A549 (cell line): ENCODE results near the gene METTL1. TPM values are rescaled to one million over a fixed set of nuclear protein-coding genes. Genes with fewer than 3 reads are reported as not detected.

Experiments used
- ATAC-seq, 2 experiments: fragments of 200-7000 bp in 1 of 2; fragments of >200 bp in 1 of 2; cut with Nextera tagmentation in 1 of 2; cut with Tn5 transposase in 1 of 2; 3 replicates each; pipeline versions ENCODE4 v1.8.0 to v1.9.1; 2018 to 2020; ENCODE audit warnings: mild to moderate bottlenecking in 1 of 2, moderate library complexity in 1 of 2
- CTCF ChIA-PET: fragments of 300-600 bp; sonication (Branson Sonifier 250); formaldehyde crosslinking; extraction: SDS; loops from one replicate; lab custom pipeline; 2021; ENCODE audit warnings: antibody characterized with exemption, inconsistent platforms; lab: Yijun Ruan, JAX
- POLR2A ChIA-PET: fragments of 350-600 bp; formaldehyde crosslinking; extraction: SDS; loops from one replicate; lab custom pipeline; 2021; ENCODE audit warnings: antibody characterized with exemption, inconsistent platforms; lab: Yijun Ruan, JAX
- DNase-seq, 2 experiments: peaks; one replicate each; pipeline versions ENCODE4 v3.0.0 to v3.0.0-alpha.2; 2011 to 2016; ENCODE audit warnings: low read depth in 1 of 2, low spot score in 1 of 2
- FAIRE-seq: peaks from 2 replicates; lab custom pipeline; 2011; peaks lifted over from hg19 to GRCh38; lab: Jason Lieb, UNC
- H3K27ac ChIP-seq, 2 experiments: fragments of >200 bp; sonication (Bioruptor Twin); formaldehyde crosslinking; 3 replicates each; pipeline ENCODE4 v1.5.1; 2016 to 2017
- H3K4me1 ChIP-seq: fragments of >200 bp; sonication (Bioruptor Twin); formaldehyde crosslinking; 3 replicates; pipeline ENCODE4 v1.6.1; 2016
- H3K4me2 ChIP-seq: fragments of >200 bp; sonication (Bioruptor Twin); formaldehyde crosslinking; 3 replicates; pipeline ENCODE4 v1.6.1; 2016
- H3K4me3 ChIP-seq: fragments of >200 bp; sonication (Bioruptor Twin); formaldehyde crosslinking; 3 replicates; pipeline ENCODE4 v1.5.1; 2016
- H3K9me3 ChIP-seq: fragments of >200 bp; sonication (Bioruptor Twin); formaldehyde crosslinking; 3 replicates; pipeline ENCODE4 v1.6.1; 2016
- CBX2 ChIP-seq: fragments of 200-600 bp; sonication (generic); IDR thresholded peaks from 2 replicates; pipeline ENCODE4 v1.6.1; 2016; ENCODE audit warnings: low read depth, mild to moderate bottlenecking, borderline replicate concordance
- CBX8 ChIP-seq: fragments of 200-600 bp; sonication (generic); IDR thresholded peaks from 2 replicates; pipeline ENCODE4 v1.6.1; 2016
- FOSB ChIP-seq: fragments of 250-450 bp; sonication (Bioruptor Pico); IDR thresholded peaks from 2 replicates; pipeline ENCODE4 v1.5.0; 2020; ENCODE audit warnings: mild to moderate bottlenecking, moderate library complexity
- GATA3 ChIP-seq: IDR thresholded peaks from 2 replicates; pipeline ENCODE4 v1.6.1; 2012; ENCODE audit warnings: borderline replicate concordance
- JUNB ChIP-seq: fragments of >200 bp; sonication (Bioruptor Twin); formaldehyde crosslinking; IDR thresholded peaks from 2 replicates; pipeline ENCODE4 v1.6.1; 2016
- NFE2L2 ChIP-seq: fragments of 150-350 bp; conservative IDR thresholded peaks from 2 replicates; pipeline ENCODE4 v1.6.1; 2014; ENCODE audit warnings: low read length
- POLR2AphosphoS2 ChIP-seq: conservative IDR thresholded peaks from 2 replicates; pipeline ENCODE4 v1.6.1; 2012; ENCODE audit warnings: low read length, improper control_type of control experiment, inconsistent platforms
- RARB ChIP-seq: fragments of 250-450 bp; sonication (Bioruptor Pico); IDR thresholded peaks from 2 replicates; pipeline ENCODE4 v1.8.0; 2021; ENCODE audit warnings: mild to moderate bottlenecking, moderate library complexity
- RNF2 ChIP-seq: fragments of 200-600 bp; sonication (generic); IDR thresholded peaks from 2 replicates; pipeline ENCODE4 v1.6.1; 2016; ENCODE audit warnings: low read depth, mild to moderate bottlenecking, antibody characterized with exemption, moderate library complexity, borderline replicate concordance
- WGBS: methylation state at CpG from one replicate; pipeline ENCODE4 v1.1.6; 2017; ENCODE audit errors: missing lambda C conversion rate; 5-methylcytosine and 5-hydroxymethylcytosine counted together
- polyA plus RNA-seq, 4 experiments: library from polyadenylated mRNA; depleted of rRNA in 3 of 4; stranded (reverse); fragments of >200 nt; fragmentation: RNase III in 1 of 4; extraction: RNeasy Plus Mini Kit Qiagen cat#74134 plus additional on column Dnase treatment in 1 of 4; gene quantifications; 2 replicates in 3 of 4; 3 replicates in 1 of 4; pipeline ENCODE4 v1.2.3, GENCODE V29; 2011 to 2017
- TF ChIP-seq, protein P1 (sequence below): IDR thresholded peaks from 2 replicates; pipeline ENCODE4 v1.6.1; 2012
- TF ChIP-seq, protein P2 (sequence below): fragments of 150-350 bp; IDR thresholded peaks from 2 replicates; pipeline ENCODE4 v1.6.1; 2014; ENCODE audit warnings: low read depth, mild to moderate bottlenecking, low read length
- TF ChIP-seq, protein P3 (sequence below): IDR thresholded peaks from 2 replicates; pipeline ENCODE4 v1.6.1; 2012
- TF ChIP-seq, protein P4 (sequence below): fragments of 200-600 bp; sonication (generic); IDR thresholded peaks from 2 replicates; pipeline ENCODE4 v1.6.1; 2016; ENCODE audit warnings: antibody characterized with exemption, mild to moderate bottlenecking, moderate library complexity

The METTL1 gene
- polyA plus RNA-seq, 2 of the 4 experiments (the other 2 are of a cell fraction) = 55.2 to 60.2 TPM

DNA sequence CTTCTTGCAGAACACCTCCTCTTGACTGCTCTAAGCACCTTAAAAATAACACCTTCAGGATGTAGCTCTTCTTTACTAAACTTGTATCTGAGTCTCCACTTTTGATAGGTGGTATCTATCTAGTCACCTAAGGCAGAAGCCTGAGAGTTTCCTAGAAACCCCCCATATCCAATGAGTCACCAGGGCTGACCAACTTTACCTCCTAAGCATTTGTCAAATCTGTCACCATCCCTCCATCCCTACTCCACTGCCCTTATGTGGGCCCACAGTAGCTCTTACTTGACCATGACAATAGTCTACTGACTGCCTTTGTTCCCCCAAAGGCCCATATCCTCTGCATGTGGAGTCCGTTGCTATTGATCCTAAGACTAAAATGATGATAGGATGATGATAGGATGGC is 30.7 kb upstream of the METTL1 start:
- WGBS = 44% methylated on average over 1 of the region's 1 CpG
- no peak for TF ChIP-seq RARB (CRISPR knock-in tag)
- TF ChIP-seq CBX2 = no peak
- CTCF ChIA-PET = interaction anchor here (0.9 to 6.6 kb wide), 25 partner anchors 9 to 219 kb away, joined by 3 to 64 read pairs (median 6); partner anchors contain the start of genes CYP27B1 and TSFM
- no peak for FAIRE-seq
- ATAC-seq = no peak; a peak in 1 of 6 replicates
- POLR2A ChIA-PET = interaction anchor here (1.3 kb wide), 1 partner anchor 9 kb away, joined by 3 read pairs; no protein-coding TSS in a partner anchor
- H3K9me3 ChIP-seq = no peaks in the 10 kb centered on the region
- no peak overlapping the region for H3K4me2 ChIP-seq
- no peak for DNase-seq
- no peak overlapping the region for H3K27ac ChIP-seq
- H3K4me3 ChIP-seq = no peak overlapping the region
- H3K4me1 ChIP-seq = no peaks in the 10 kb centered on the region

DNA sequence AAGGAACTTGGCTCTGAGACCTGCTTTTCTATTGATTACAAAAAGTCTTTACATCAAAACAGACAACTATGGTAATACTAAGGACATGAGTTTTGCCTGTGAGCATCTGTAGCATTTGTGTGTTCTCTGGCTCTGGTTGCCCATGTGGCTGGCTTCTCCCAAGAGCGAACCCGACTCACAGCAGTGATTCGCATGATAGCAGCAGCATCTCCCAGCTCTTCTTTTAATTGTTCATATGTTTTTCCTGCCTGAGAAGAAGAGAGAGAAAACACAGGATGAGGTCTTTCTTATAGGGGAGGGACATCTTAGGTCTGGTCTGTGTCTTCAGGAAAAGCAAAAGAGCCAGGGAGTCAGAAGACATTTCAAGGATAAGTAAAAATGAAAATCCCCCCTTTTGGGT is 29.1 kb upstream of the METTL1 start:
- H3K9me3 ChIP-seq = no peaks in the 10 kb centered on the region
- 94% methylated on average over 3 of the region's 3 CpGs for WGBS
- CTCF ChIA-PET = interaction anchor here (1.2 to 6.6 kb wide), 10 partner anchors 12 to 103 kb away, joined by 3 to 64 read pairs (median 6); partner anchors contain the start of gene TSFM
- DNase-seq = no peak
- FAIRE-seq = no peak
- H3K4me3 ChIP-seq = no peak overlapping the region
- POLR2A ChIA-PET = interaction anchor here (2.0 kb wide), 1 partner anchor 29 kb away, joined by 4 read pairs; the partner anchor contains the start of genes EEF1AKMT3 and METTL1
- H3K4me2 ChIP-seq = no peak overlapping the region
- no peak for ATAC-seq
- no peak overlapping the region for H3K27ac ChIP-seq
- TF ChIP-seq CBX8 (no peak), GATA3 (no peak), POLR2AphosphoS2 (no peak)
- TF ChIP-seq, protein P1, sequence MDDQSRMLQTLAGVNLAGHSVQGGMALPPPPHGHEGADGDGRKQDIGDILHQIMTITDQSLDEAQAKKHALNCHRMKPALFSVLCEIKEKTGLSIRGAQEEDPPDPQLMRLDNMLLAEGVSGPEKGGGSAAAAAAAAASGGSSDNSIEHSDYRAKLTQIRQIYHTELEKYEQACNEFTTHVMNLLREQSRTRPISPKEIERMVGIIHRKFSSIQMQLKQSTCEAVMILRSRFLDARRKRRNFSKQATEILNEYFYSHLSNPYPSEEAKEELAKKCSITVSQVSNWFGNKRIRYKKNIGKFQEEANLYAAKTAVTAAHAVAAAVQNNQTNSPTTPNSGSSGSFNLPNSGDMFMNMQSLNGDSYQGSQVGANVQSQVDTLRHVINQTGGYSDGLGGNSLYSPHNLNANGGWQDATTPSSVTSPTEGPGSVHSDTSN = no peak
- H3K4me1 ChIP-seq = no peaks in the 10 kb centered on the region

DNA sequence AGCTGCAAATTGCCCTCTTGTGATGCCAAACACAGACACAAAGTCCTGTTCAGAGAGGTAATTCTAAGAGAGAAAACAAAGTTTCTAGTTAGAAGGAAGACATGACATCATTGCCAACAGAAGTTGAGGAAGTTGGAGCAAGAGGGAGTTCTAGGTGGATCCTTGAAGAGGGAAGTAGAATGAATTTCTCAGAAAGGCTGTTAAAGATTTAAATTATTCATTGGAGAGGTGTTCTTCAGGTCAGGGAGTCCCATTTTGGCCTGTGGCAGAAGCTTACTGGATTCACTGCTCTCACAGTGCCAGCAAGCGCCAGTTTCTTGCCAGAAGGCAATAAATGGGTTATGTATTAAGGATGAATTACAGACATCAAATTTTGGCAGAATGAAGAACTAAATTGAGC is 26.0 kb upstream of the METTL1 start:
- no peak for DNase-seq
- WGBS = 91% methylated on average over 1 of the region's 1 CpG
- Histone ChIP-seq H3K4me2 (no peak overlapping the region), H3K4me3 (no peak overlapping the region), H3K4me1 (peaks cover 11% of the 10 kb centered on the region; the same call in 2 of the 3 replicates), H3K27ac (no peak overlapping the region), H3K9me3 (no peaks in the 10 kb centered on the region)
- TF ChIP-seq, protein P2, sequence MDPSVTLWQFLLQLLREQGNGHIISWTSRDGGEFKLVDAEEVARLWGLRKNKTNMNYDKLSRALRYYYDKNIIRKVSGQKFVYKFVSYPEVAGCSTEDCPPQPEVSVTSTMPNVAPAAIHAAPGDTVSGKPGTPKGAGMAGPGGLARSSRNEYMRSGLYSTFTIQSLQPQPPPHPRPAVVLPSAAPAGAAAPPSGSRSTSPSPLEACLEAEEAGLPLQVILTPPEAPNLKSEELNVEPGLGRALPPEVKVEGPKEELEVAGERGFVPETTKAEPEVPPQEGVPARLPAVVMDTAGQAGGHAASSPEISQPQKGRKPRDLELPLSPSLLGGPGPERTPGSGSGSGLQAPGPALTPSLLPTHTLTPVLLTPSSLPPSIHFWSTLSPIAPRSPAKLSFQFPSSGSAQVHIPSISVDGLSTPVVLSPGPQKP = no peak
- no peak for TF ChIP-seq RNF2
- TF ChIP-seq, protein P3, sequence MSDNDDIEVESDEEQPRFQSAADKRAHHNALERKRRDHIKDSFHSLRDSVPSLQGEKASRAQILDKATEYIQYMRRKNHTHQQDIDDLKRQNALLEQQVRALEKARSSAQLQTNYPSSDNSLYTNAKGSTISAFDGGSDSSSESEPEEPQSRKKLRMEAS = no peak
- TF ChIP-seq, protein P4, sequence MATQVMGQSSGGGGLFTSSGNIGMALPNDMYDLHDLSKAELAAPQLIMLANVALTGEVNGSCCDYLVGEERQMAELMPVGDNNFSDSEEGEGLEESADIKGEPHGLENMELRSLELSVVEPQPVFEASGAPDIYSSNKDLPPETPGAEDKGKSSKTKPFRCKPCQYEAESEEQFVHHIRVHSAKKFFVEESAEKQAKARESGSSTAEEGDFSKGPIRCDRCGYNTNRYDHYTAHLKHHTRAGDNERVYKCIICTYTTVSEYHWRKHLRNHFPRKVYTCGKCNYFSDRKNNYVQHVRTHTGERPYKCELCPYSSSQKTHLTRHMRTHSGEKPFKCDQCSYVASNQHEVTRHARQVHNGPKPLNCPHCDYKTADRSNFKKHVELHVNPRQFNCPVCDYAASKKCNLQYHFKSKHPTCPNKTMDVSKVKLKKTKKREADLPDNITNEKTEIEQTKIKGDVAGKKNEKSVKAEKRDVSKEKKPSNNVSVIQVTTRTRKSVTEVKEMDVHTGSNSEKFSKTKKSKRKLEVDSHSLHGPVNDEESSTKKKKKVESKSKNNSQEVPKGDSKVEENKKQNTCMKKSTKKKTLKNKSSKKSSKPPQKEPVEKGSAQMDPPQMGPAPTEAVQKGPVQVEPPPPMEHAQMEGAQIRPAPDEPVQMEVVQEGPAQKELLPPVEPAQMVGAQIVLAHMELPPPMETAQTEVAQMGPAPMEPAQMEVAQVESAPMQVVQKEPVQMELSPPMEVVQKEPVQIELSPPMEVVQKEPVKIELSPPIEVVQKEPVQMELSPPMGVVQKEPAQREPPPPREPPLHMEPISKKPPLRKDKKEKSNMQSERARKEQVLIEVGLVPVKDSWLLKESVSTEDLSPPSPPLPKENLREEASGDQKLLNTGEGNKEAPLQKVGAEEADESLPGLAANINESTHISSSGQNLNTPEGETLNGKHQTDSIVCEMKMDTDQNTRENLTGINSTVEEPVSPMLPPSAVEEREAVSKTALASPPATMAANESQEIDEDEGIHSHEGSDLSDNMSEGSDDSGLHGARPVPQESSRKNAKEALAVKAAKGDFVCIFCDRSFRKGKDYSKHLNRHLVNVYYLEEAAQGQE = no peak
- no peak for TF ChIP-seq JUNB
- no peak for TF ChIP-seq GATA3
- no peak for TF ChIP-seq NFE2L2
- no peak for TF ChIP-seq FOSB (CRISPR knock-in tag)
- POLR2A ChIA-PET = interaction anchor here (1.2 kb wide), 1 partner anchor 31 kb away, joined by 3 read pairs; the partner anchor contains the start of gene CYP27B1
- CTCF ChIA-PET = interaction anchor here (0.7 to 1.9 kb wide), 5 partner anchors 15 to 108 kb away, joined by 3 to 6 read pairs (median 4); partner anchors contain the start of gene TSFM
- no peak for ATAC-seq
- no peak for FAIRE-seq
